HG03565 (cell line): ENCODE results near the gene LRRC56.

Experiments used
- ATAC-seq: cut with Tn5 transposase; IDR thresholded peaks from one replicate; pipeline ENCODE4 v1.9.1; 2021; ENCODE audit warnings: mild to moderate bottlenecking, moderate library complexity; ENCODE audit not compliant: unreplicated experiment

The LRRC56 gene

GRCh38 chr11:556662-557256 is 19.4 kb downstream of the LRRC56 start:
- ATAC-seq, result no peak

- no peak for ATAC-seq
These were observed 20.2 kb downstream of the LRRC56 start for GRCh38 chr11:557328-558132.

- ATAC-seq, result no peak
These were observed 21.2 kb downstream of the LRRC56 start for GRCh38 chr11:558503-558902.

- ATAC-seq, result no peak
These were observed 21.8 kb downstream of the LRRC56 start for GRCh38 chr11:559020-559620.

GRCh38 chr11:559712-560304 is 22.5 kb downstream of the LRRC56 start:
- no peak for ATAC-seq

GRCh38 chr11:560305-561147 is 23.2 kb downstream of the LRRC56 start, which contains the start of the genes LMNTD2 and RASSF7:
LMNTD2 (minus strand) TSS chr11:560738; CDS start chr11:560716, 22 bp downstream.
RASSF7 (plus strand) TSS chr11:560970; CDS start chr11:561769, 799 bp downstream.
- peak; percentile 61 for ATAC-seq

GRCh38 chr11:561148-562003 is 24.0 kb downstream of the LRRC56 start:
- no peak for ATAC-seq

- ATAC-seq, result no peak
These were observed 24.8 kb downstream of the LRRC56 start for GRCh38 chr11:562046-562645.

GRCh38 chr11:563066-563811 is 25.9 kb downstream of the LRRC56 start:
- no peak for ATAC-seq

- ATAC-seq, result no peak
These were observed 26.7 kb downstream of the LRRC56 start for GRCh38 chr11:563812-564578.

- ATAC-seq, result no peak
These were observed 28.7 kb downstream of the LRRC56 start for GRCh38 chr11:565921-566509.

GRCh38 chr11:567011-567628 is 29.8 kb downstream of the LRRC56 start:
- no peak for ATAC-seq

- ATAC-seq, result no peak
These were observed 30.4 kb downstream of the LRRC56 start for GRCh38 chr11:567629-568292.

GRCh38 chr11:568306-569157 is 31.2 kb downstream of the LRRC56 start:
- ATAC-seq, result peak; percentile 85

- no peak for ATAC-seq
These were observed 32.0 kb downstream of the LRRC56 start for GRCh38 chr11:569158-569885.
